K562 (cell line): ENCODE data around the gene SATB2. TPM values are rescaled to one million over a fixed set of nuclear protein-coding genes. Genes with fewer than 3 reads are reported as not detected.
A peak's percentile ranks its signal among the peaks of the same experiment; 100 is the strongest.

ENCODE experiments used
- ATAC-seq: fragments of 200-7000 bp; cut with Tn5 transposase; 3 replicates; pipeline ENCODE4 v1.9.1; 2020; ENCODE audit warnings: moderate library complexity
- BruUV-seq: library from RNA; stranded (reverse); fragments of 400-500 nt; replicated peaks from 2 replicates; lab custom pipeline; 2021; lab: Mats Ljungman, UMichigan
- CTCF ChIA-PET: fragments of 300-600 bp; formaldehyde crosslinking; extraction: SDS; loops from one replicate; lab custom pipeline; 2021; ENCODE audit warnings: low intra/inter-chr PET ratio; lab: Yijun Ruan, JAX
- POLR2A ChIA-PET: fragments of 300-600, 350-650 bp; sonication (Branson Sonifier 250); formaldehyde crosslinking; extraction: SDS; loops from one replicate; lab custom pipeline; 2021; ENCODE audit warnings: antibody characterized with exemption, inconsistent platforms; lab: Yijun Ruan, JAX
- DNase-seq, 4 experiments: peaks; one replicate each; pipeline versions ENCODE4 v3.0.0 to v3.0.0-alpha.2; 2011 to 2018; ENCODE audit warnings: low spot score in 3 of 4, mixed read lengths in 3 of 4; ENCODE audit errors: extremely low read depth in 1 of 4
- FAIRE-seq: peaks from 2 replicates; lab custom pipeline; 2011; peaks lifted over from hg19 to GRCh38; lab: Jason Lieb, UNC
- H2AFZ ChIP-seq: 2 replicates; pipeline ENCODE4 v1.6.0; 2011; ENCODE audit warnings: low read depth, low read length, control low read depth, inconsistent platforms
- H3K27ac ChIP-seq: fragments of 200-600 bp; 3 replicates; pipeline ENCODE4 v1.8.0; 2011; ENCODE audit warnings: low read depth, mild to moderate bottlenecking, control low read depth, inconsistent platforms, low read length, moderate library complexity, mixed read lengths; ENCODE audit errors: extremely low read depth
- H3K27me3 ChIP-seq, 2 experiments: fragments of 300-600 bp in 1 of 2; 2 replicates in 1 of 2; 3 replicates in 1 of 2; pipeline versions ENCODE4 v1.6.0 to v1.8.0; 2011; ENCODE audit warnings: inconsistent platforms in 2 of 2, low read length in 2 of 2, mild to moderate bottlenecking in 1 of 2, mixed read lengths in 1 of 2, moderate library complexity in 1 of 2; ENCODE audit not compliant: control insufficient read depth in 2 of 2, insufficient read depth in 2 of 2
- H3K36me3 ChIP-seq: fragments of 300-600 bp; 3 replicates; pipeline ENCODE4 v1.8.0; 2011; ENCODE audit warnings: mild to moderate bottlenecking, low read length, inconsistent platforms; ENCODE audit not compliant: control insufficient read depth, insufficient read depth
- H3K4me1 ChIP-seq, 2 experiments: fragments of 200-600 bp in 1 of 2; replicated peaks in 1 of 2; 2 replicates in 1 of 2; 3 replicates in 1 of 2; pipeline versions ENCODE4 v1.5.1 to v1.8.0; 2011; ENCODE audit warnings: inconsistent platforms in 2 of 2, low read length in 2 of 2, mild to moderate bottlenecking in 1 of 2, mixed read lengths in 1 of 2, moderate library complexity in 1 of 2; ENCODE audit not compliant: control insufficient read depth in 2 of 2, insufficient read depth in 2 of 2
- H3K4me2 ChIP-seq: 2 replicates; pipeline ENCODE4 v1.6.1; 2011; ENCODE audit warnings: low read length, control low read depth, inconsistent platforms, mixed read lengths; ENCODE audit not compliant: insufficient read depth
- H3K4me3 ChIP-seq: fragments of 200-600 bp; sonication (generic), shearing (Covaris generic); 2 replicates; pipeline ENCODE4 v1.5.1; 2016; ENCODE audit warnings: control low read depth, inconsistent platforms
- H3K79me2 ChIP-seq: fragments of 200-600 bp; 3 replicates; pipeline ENCODE4 v1.8.0; 2011; ENCODE audit warnings: low read length, inconsistent platforms; ENCODE audit not compliant: control insufficient read depth, insufficient read depth
- H3K9ac ChIP-seq, 2 experiments: 2 replicates each; pipeline versions ENCODE4 v1.6.0 to v1.6.1; 2011; ENCODE audit warnings: low read depth in 2 of 2, low read length in 2 of 2, control low read depth in 1 of 2, inconsistent platforms in 1 of 2, mild to moderate bottlenecking in 1 of 2, mixed read lengths in 1 of 2; ENCODE audit not compliant: insufficient read depth in 1 of 2
- H3K9me1 ChIP-seq: one replicate; pipeline ENCODE4 v1.6.0; 2011; ENCODE audit warnings: inconsistent platforms, mild to moderate bottlenecking, low read length, moderate library complexity; ENCODE audit not compliant: control insufficient read depth, insufficient read depth
- H3K9me3 ChIP-seq: replicated peaks from 2 replicates; pipeline ENCODE4 v1.5.1; 2011; ENCODE audit warnings: low read depth, low read length, inconsistent platforms; ENCODE audit not compliant: control insufficient read depth, insufficient read depth
- H4K20me1 ChIP-seq: replicated peaks from 2 replicates; pipeline ENCODE4 v1.6.1; 2011; ENCODE audit warnings: low read length, inconsistent platforms, mixed read lengths; ENCODE audit not compliant: control insufficient read depth, insufficient read depth
- ARID1B ChIP-seq: fragments of 450-650 bp; IDR thresholded peaks from 2 replicates; pipeline ENCODE4 v1.6.1; 2016; ENCODE audit warnings: antibody characterized with exemption, mild to moderate bottlenecking, inconsistent platforms
- BDP1 ChIP-seq: IDR thresholded peaks from 3 replicates; pipeline ENCODE4 v1.6.1; 2011; ENCODE audit not compliant: insufficient read length, insufficient read depth
- CBFA2T3 ChIP-seq: fragments of 450-650 bp; IDR thresholded peaks from 2 replicates; pipeline ENCODE4 v1.6.1; 2017
- CREB1 ChIP-seq, 2 experiments: sonication (generic) in 1 of 2; formaldehyde crosslinking in 1 of 2; IDR thresholded peaks; 2 replicates each; pipeline versions ENCODE4 v1.6.1 to v1.8.0; 2012 to 2022; ENCODE audit warnings: inconsistent platforms in 1 of 2, mild to moderate bottlenecking in 1 of 2, missing genetic modification reagents in 1 of 2, moderate library complexity in 1 of 2
- ELK1 ChIP-seq: sonication (generic); formaldehyde crosslinking; IDR thresholded peaks from 2 replicates; pipeline ENCODE4 v1.8.1; 2022; ENCODE audit warnings: missing genetic modification reagents
- FOS ChIP-seq: IDR thresholded peaks from 3 replicates; pipeline ENCODE4 v1.6.1; 2011; ENCODE audit not compliant: insufficient read length; ENCODE audit errors: extremely low read depth
- GABPB2 ChIP-seq: fragments of 250-450 bp; sonication (Bioruptor Pico); conservative IDR thresholded peaks from 2 replicates; pipeline ENCODE4 v1.5.1; 2021; ENCODE audit warnings: mild to moderate bottlenecking
- HNRNPUL1 ChIP-seq: fragments of 200-400 bp; formaldehyde crosslinking; IDR thresholded peaks from 2 replicates; pipeline ENCODE4 v1.6.1; 2017; ENCODE audit warnings: low read length
- JUNB ChIP-seq: fragments of 450-650 bp; formaldehyde crosslinking; conservative IDR thresholded peaks from 2 replicates; pipeline ENCODE4 v1.4.0; 2020; ENCODE audit warnings: mild to moderate bottlenecking
- KDM1A ChIP-seq, 2 experiments: fragments of 450-650 bp; IDR thresholded peaks; 2 replicates each; pipeline ENCODE4 v1.6.1; 2016; ENCODE audit warnings: mild to moderate bottlenecking in 2 of 2
- RNF2 ChIP-seq: sonication (generic); IDR thresholded peaks from 2 replicates; pipeline ENCODE4 v1.6.1; 2016
- SIN3A ChIP-seq, 2 experiments: fragments of 150-350 bp in 1 of 2; IDR thresholded peaks; 2 replicates each; pipeline ENCODE4 v1.6.1; 2011 to 2016; ENCODE audit warnings: borderline replicate concordance in 2 of 2, low read depth in 2 of 2, low read length in 2 of 2, mild to moderate bottlenecking in 2 of 2, moderate library complexity in 2 of 2; ENCODE audit not compliant: control insufficient read depth in 1 of 2
- U2AF2 ChIP-seq: fragments of 200-400 bp; formaldehyde crosslinking; optimal IDR thresholded peaks from 2 replicates; pipeline ENCODE3; 2017; ENCODE audit warnings: low read depth, mild to moderate bottlenecking, low read length
- ZC3H4 ChIP-seq: sonication (generic); formaldehyde crosslinking; IDR thresholded peaks from 2 replicates; pipeline ENCODE4 v1.9.0; 2021; ENCODE audit warnings: missing genetic modification reagents, borderline replicate concordance
- ZC3H8 ChIP-seq: fragments of 450-650 bp; IDR thresholded peaks from 2 replicates; pipeline ENCODE4 v1.6.1; 2017
- ZNF274 ChIP-seq: IDR thresholded peaks from 2 replicates; pipeline ENCODE4 v1.6.1; 2011; ENCODE audit warnings: low read depth, mild to moderate bottlenecking, low read length, moderate library complexity, borderline replicate concordance
- WGBS: fragments of 100-300 bp; shearing (Covaris generic); methylation state at CpG from one replicate; pipeline ENCODE4 v1.1.6; 2016; ENCODE audit warnings: low coverage, mixed read lengths; ENCODE audit not compliant: insufficient coverage; ENCODE audit errors: missing lambda C conversion rate; 5-methylcytosine and 5-hydroxymethylcytosine counted together
- in situ Hi-C: fragments of 300-500 bp; cut with MboI; formaldehyde crosslinking; loops from 4 replicates; pipeline ENCODE4 v1.15.0; 2018; ENCODE audit warnings: inconsistent platforms, mixed read lengths
- intact Hi-C: fragments of 100-400 bp; cut with micrococcal nuclease; formaldehyde crosslinking; loops from 2 replicates; pipeline ENCODE4 v1.14.2; 2022
- polyA plus RNA-seq, 8 experiments: library from polyadenylated mRNA; depleted of rRNA in 4 of 8; stranded (reverse) in 5 of 8; unstranded in 3 of 8; fragments of >200 nt; fragmentation: Nextera tagmentation in 2 of 8; fragmentation: Illumina TruSeq in 1 of 8; extraction: Ambion mirVana in 2 of 8; extraction: Trizol in 1 of 8; gene quantifications; 2 replicates each; pipeline versions ENCODE4 v1.2.1 to v1.2.3, GENCODE V29; 2011 to 2014; ENCODE audit warnings: inconsistent platforms in 1 of 8, missing spikeins in 1 of 8
- total RNA-seq, 7 experiments: library from RNA; depleted of rRNA in 6 of 7; stranded (reverse); fragments of >200 nt in 6 of 7; fragmentation: Illumina TruSeq in 2 of 7; extraction: Trizol in 2 of 7; gene quantifications; 2 replicates each; pipeline versions ENCODE4 v1.2.1 to v1.2.3, GENCODE V29; 2011 to 2021; ENCODE audit warnings: low replicate concordance in 1 of 7
- TF ChIP-seq, protein P1 (sequence below): fragments of 450-650 bp; formaldehyde crosslinking; IDR thresholded peaks from 2 replicates; pipeline ENCODE4 v1.4.0; 2022; ENCODE audit warnings: missing genetic modification characterization

Gene SATB2
- total and polyA plus RNA-seq, 9 of the 15 experiments (the other 6 are each of a cell fraction or from before 2014, with no cell fraction given) = 4.5 to 34.0 (median 15.1) TPM

DNA sequence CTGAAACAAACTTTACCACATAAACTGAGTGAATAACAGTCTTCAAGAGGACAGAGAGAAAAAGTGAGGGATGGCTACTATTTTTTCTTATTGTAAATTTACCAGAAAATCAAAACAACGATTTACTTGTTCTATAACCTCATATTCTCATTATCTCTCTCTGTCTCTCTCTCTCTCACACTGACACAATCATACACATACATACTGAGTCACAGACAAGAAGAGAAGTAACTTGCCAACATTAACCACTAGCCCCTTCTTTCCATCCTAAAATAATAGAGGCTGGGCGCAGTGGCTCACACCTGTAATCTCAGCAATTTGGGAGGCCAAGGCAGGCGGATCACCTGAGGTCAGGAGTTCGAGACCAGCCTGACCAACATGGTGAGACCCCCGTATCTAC is 18.2 kb downstream of the SATB2 start:
- Histone ChIP-seq H3K27ac (no peak overlapping the region), H3K79me2 (peaks cover 88% of the 10 kb centered on the region)
- in situ Hi-C loops = no loop called here

GRCh38 chr2:199439066-199439465 is 18.7 kb downstream of the SATB2 start:
- no peak overlapping the region for H2AFZ ChIP-seq
- H3K9me1 ChIP-seq = no peaks in the 10 kb centered on the region
- peaks cover 13% of the 10 kb centered on the region; the same call in 1 of the 2 replicates for H4K20me1 ChIP-seq
- POLR2A ChIA-PET = interaction anchor here (0.6 kb wide), 2 partner anchors 23 to 42 kb away, joined by 3 to 4 read pairs; no protein-coding TSS in a partner anchor
- ATAC-seq (peak; percentile 72), FAIRE-seq (peak; percentile 35), DNase-seq (peak in 2 of 4 experiments; percentile 29 to 55)
- in situ Hi-C loops = no loop called here
- no peak overlapping the region for H3K9ac ChIP-seq
- no TSS peak for BruUV-seq
- H3K4me1 ChIP-seq = peaks cover 0 to 6% of the 10 kb centered on the region in 2 experiments; a peak in 2 of 5 replicates
- CTCF ChIA-PET = no interaction called here
- H3K27ac ChIP-seq = 0 out of 3 replicates have a peak overlapping the region, but pooled peaks have one; percentile 32
- no CpG with 5 or more reads among the region's 3 CpGs for WGBS
- intact Hi-C loops = no loop called here
- no peaks in the 10 kb centered on the region for H3K9me3 ChIP-seq
- H3K79me2 ChIP-seq = peaks cover 85% of the 10 kb centered on the region
- no peak overlapping the region for H3K4me2 ChIP-seq
- no peak overlapping the region for H3K4me3 ChIP-seq
- H3K36me3 ChIP-seq = peaks cover 58% of the 10 kb centered on the region
- no peaks in the 10 kb centered on the region for H3K27me3 ChIP-seq
- TF ChIP-seq BDP1 (no peak), ARID1B (0 out of 2 replicates have a peak, but pooled peaks have one; percentile 18), CREB1 (IDR thresholded peaks at IDR 0.05) (no peak), CREB1 (CRISPR knock-in tag; IDR thresholded peaks at IDR 0.05) (no peak), U2AF2 (no peak), HNRNPUL1 (no peak), ZC3H8 (no peak), RNF2 (no peak), FOS (no peak), GABPB2 (CRISPR knock-in tag) (no peak), ELK1 (no peak), CBFA2T3 (peak; percentile 46), ZC3H4 (CRISPR knock-in tag) (no peak), SIN3A (IDR thresholded peaks at IDR 0.05; ENCODE audit: borderline replicate concordance in 2 of 2, control insufficient read depth in 1 of 2, low read depth in 2 of 2, low read length in 2 of 2) (no peak)
- TF ChIP-seq, protein P1, sequence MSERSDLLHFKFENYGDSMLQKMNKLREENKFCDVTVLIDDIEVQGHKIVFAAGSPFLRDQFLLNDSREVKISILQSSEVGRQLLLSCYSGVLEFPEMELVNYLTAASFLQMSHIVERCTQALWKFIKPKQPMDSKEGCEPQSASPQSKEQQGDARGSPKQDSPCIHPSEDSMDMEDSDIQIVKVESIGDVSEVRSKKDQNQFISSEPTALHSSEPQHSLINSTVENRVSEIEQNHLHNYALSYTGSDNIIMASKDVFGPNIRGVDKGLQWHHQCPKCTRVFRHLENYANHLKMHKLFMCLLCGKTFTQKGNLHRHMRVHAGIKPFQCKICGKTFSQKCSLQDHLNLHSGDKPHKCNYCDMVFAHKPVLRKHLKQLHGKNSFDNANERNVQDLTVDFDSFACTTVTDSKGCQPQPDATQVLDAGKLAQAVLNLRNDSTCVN (CRISPR knock-in tag) = no peak

More for the DNA sequence above, 18.2 kb downstream of the SATB2 start:
- 0 out of 3 replicates have a peak, but pooled peaks have one; percentile 20 for ATAC-seq
- H3K9ac ChIP-seq = no peak overlapping the region
- intact Hi-C loops = no loop called here
- peaks cover 0 to 6% of the 10 kb centered on the region in 2 experiments; a peak in 2 of 5 replicates for H3K4me1 ChIP-seq
- POLR2A ChIA-PET = no interaction called here
- no peaks in the 10 kb centered on the region for H3K9me3 ChIP-seq
- CTCF ChIA-PET = no interaction called here
- H2AFZ ChIP-seq = no peak overlapping the region
- H3K4me2 ChIP-seq = no peak overlapping the region
- BruUV-seq = no TSS peak
- no peak for FAIRE-seq
- H4K20me1 ChIP-seq = peaks cover 13% of the 10 kb centered on the region; the same call in 1 of the 2 replicates
- no peak for DNase-seq
- H3K36me3 ChIP-seq = peaks cover 60% of the 10 kb centered on the region
- H3K4me3 ChIP-seq = no peak overlapping the region
- TF ChIP-seq JUNB (no peak), ZNF274 (no peak), KDM1A (IDR thresholded peaks at IDR 0.05) (0 out of 4 replicates have a peak, but pooled peaks of 1 of the 2 experiments have one; percentile 8)
- no peaks in the 10 kb centered on the region for H3K9me1 ChIP-seq
- no peaks in the 10 kb centered on the region for H3K27me3 ChIP-seq
- 64% methylated on average over 5 of the region's 5 CpGs for WGBS
